ENCODE data around the gene RAPGEF2.

DNA sequence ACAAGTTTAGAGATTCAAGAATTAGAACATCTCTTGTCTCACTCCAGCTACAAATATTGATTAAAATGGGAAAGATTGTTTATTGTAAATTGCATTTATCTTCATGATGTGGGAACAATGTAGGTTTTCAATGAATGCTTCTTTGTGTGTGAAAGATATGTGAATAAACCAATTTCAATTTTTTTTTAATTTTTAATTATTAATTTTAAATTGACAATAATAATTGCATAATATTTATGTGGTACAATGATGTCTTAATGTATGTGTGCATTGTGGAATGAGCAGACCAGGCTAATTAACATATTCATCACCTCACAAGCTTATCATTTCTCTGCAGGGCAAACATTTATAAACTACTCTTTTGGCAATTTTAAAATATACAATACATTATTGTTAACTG, 281.1 kb downstream of the RAPGEF2 start:
- TF ChIP-seq, protein P1, sequence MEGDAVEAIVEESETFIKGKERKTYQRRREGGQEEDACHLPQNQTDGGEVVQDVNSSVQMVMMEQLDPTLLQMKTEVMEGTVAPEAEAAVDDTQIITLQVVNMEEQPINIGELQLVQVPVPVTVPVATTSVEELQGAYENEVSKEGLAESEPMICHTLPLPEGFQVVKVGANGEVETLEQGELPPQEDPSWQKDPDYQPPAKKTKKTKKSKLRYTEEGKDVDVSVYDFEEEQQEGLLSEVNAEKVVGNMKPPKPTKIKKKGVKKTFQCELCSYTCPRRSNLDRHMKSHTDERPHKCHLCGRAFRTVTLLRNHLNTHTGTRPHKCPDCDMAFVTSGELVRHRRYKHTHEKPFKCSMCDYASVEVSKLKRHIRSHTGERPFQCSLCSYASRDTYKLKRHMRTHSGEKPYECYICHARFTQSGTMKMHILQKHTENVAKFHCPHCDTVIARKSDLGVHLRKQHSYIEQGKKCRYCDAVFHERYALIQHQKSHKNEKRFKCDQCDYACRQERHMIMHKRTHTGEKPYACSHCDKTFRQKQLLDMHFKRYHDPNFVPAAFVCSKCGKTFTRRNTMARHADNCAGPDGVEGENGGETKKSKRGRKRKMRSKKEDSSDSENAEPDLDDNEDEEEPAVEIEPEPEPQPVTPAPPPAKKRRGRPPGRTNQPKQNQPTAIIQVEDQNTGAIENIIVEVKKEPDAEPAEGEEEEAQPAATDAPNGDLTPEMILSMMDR (IDR thresholded peaks at IDR 0.05): no peak
- TF ChIP-seq, protein P2, sequence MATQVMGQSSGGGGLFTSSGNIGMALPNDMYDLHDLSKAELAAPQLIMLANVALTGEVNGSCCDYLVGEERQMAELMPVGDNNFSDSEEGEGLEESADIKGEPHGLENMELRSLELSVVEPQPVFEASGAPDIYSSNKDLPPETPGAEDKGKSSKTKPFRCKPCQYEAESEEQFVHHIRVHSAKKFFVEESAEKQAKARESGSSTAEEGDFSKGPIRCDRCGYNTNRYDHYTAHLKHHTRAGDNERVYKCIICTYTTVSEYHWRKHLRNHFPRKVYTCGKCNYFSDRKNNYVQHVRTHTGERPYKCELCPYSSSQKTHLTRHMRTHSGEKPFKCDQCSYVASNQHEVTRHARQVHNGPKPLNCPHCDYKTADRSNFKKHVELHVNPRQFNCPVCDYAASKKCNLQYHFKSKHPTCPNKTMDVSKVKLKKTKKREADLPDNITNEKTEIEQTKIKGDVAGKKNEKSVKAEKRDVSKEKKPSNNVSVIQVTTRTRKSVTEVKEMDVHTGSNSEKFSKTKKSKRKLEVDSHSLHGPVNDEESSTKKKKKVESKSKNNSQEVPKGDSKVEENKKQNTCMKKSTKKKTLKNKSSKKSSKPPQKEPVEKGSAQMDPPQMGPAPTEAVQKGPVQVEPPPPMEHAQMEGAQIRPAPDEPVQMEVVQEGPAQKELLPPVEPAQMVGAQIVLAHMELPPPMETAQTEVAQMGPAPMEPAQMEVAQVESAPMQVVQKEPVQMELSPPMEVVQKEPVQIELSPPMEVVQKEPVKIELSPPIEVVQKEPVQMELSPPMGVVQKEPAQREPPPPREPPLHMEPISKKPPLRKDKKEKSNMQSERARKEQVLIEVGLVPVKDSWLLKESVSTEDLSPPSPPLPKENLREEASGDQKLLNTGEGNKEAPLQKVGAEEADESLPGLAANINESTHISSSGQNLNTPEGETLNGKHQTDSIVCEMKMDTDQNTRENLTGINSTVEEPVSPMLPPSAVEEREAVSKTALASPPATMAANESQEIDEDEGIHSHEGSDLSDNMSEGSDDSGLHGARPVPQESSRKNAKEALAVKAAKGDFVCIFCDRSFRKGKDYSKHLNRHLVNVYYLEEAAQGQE (IDR thresholded peaks at IDR 0.05; ENCODE audit: insufficient read depth in 1 of 2, low read depth in 2 of 2, low read length in 1 of 2): no peak
- TF ChIP-seq POLR2AphosphoS5 (IDR thresholded peaks at IDR 0.05; ENCODE audit: low read depth, low read length): no peak

Data from Panc1 (cell line).